AG10803 (cell line): ENCODE measurements around the gene SLC2A13.

Source experiments
- DNase-seq: peaks from one replicate; pipeline ENCODE4 v3.0.0; 2010; ENCODE audit warnings: low read depth
- H3K4me3 ChIP-seq: 2 replicates; pipeline ENCODE4 v1.5.1; 2011; ENCODE audit warnings: mild to moderate bottlenecking, low read length, control low read depth
- TF ChIP-seq, protein P1 (sequence below): conservative IDR thresholded peaks from 2 replicates; pipeline ENCODE4 v1.5.1; 2011; ENCODE audit warnings: mild to moderate bottlenecking, low read length, control low read depth, inconsistent platforms

The SLC2A13 gene

DNA sequence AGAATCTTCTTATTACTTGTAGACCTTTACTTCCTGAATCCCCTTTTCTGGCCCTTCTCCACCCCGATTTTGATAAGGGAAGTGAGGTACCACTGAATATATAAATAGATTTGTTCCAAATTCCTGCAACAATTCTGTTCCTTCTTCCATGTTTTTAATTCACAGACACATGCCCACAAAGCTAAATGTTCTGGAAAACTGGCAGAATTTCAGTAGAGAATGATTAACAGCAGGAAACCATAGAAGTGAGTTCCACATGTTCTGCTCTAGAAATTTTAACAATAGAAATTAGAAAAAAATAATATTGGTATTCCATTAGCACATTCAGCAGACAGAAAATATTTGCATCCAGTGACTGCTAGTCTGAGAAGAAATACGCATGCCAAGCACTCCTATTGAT, 139.6 kb downstream of the SLC2A13 start:
- TF ChIP-seq, protein P1, sequence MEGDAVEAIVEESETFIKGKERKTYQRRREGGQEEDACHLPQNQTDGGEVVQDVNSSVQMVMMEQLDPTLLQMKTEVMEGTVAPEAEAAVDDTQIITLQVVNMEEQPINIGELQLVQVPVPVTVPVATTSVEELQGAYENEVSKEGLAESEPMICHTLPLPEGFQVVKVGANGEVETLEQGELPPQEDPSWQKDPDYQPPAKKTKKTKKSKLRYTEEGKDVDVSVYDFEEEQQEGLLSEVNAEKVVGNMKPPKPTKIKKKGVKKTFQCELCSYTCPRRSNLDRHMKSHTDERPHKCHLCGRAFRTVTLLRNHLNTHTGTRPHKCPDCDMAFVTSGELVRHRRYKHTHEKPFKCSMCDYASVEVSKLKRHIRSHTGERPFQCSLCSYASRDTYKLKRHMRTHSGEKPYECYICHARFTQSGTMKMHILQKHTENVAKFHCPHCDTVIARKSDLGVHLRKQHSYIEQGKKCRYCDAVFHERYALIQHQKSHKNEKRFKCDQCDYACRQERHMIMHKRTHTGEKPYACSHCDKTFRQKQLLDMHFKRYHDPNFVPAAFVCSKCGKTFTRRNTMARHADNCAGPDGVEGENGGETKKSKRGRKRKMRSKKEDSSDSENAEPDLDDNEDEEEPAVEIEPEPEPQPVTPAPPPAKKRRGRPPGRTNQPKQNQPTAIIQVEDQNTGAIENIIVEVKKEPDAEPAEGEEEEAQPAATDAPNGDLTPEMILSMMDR = no peak
- no peak for DNase-seq
- H3K4me3 ChIP-seq = no peak overlapping the region

DNA sequence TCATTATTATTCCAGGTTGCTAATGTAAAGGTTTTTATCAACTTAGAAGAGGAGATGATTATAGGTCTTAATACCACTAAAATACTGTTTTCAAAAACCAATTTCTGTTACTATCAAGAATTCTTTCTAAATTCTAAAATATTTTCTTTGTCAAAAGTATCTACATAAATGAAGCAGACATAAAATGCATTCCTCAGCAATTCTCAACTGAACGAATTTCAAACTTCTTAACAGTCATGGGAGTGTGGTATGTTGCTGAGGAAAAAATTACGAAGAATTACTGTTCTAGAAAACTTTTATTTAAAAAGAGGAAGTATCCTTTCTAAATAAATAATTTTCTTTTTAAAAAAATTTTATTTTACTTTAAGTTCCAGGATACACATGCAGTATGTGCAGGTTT, 146.4 kb downstream of the SLC2A13 start:
- no peak overlapping the region for H3K4me3 ChIP-seq
- TF ChIP-seq, protein P1 = no peak
- DNase-seq = no peak

GRCh38 chr12:39959031-39959430, 146.8 kb downstream of the SLC2A13 start:
- no peak overlapping the region for H3K4me3 ChIP-seq
- peak; percentile 29 for DNase-seq
- TF ChIP-seq, protein P1 = no peak

DNA sequence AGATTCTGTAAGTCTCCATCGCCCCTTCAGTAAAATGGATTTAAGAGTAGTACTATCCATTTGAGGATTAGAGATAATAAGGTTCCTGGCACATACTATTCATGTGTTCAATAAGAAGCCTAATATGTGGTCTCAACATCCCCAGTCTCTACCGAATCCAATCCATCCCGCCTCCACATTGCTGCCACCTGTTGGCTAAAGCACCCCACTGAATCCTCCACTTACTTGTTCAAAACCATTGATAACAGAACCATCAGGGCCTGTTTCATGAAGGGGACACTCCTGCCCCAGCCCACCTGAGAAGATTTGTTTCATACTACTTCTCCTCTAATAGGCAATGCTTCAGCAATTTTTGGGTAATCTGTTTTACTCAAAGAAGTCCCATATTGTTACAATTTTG, 147.5 kb downstream of the SLC2A13 start:
- DNase-seq = no peak
- no peak overlapping the region for H3K4me3 ChIP-seq
- TF ChIP-seq, protein P1 = 0 out of 2 replicates have a peak, but pooled peaks have one; percentile 15

DNA sequence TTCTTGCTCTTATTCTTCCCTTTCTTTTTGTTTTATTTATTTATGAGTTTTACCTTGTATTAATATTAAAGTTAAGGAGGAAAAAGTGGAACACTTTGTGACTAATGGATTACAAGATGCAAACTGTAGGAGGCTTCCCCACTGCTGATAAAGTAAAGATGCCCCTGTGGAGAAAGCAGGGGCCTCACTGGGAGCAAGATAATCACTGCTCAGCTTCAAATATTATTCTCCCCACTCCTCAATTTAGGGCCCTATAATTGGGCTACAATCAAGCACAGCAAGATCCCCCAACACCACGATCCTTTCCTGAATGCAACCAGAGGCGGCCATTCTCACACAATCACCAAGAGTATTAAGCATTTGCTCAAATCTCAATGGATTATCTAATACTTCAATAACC, 149.2 kb downstream of the SLC2A13 start:
- no peak for DNase-seq
- TF ChIP-seq, protein P1 = no peak
- no peak overlapping the region for H3K4me3 ChIP-seq

DNA sequence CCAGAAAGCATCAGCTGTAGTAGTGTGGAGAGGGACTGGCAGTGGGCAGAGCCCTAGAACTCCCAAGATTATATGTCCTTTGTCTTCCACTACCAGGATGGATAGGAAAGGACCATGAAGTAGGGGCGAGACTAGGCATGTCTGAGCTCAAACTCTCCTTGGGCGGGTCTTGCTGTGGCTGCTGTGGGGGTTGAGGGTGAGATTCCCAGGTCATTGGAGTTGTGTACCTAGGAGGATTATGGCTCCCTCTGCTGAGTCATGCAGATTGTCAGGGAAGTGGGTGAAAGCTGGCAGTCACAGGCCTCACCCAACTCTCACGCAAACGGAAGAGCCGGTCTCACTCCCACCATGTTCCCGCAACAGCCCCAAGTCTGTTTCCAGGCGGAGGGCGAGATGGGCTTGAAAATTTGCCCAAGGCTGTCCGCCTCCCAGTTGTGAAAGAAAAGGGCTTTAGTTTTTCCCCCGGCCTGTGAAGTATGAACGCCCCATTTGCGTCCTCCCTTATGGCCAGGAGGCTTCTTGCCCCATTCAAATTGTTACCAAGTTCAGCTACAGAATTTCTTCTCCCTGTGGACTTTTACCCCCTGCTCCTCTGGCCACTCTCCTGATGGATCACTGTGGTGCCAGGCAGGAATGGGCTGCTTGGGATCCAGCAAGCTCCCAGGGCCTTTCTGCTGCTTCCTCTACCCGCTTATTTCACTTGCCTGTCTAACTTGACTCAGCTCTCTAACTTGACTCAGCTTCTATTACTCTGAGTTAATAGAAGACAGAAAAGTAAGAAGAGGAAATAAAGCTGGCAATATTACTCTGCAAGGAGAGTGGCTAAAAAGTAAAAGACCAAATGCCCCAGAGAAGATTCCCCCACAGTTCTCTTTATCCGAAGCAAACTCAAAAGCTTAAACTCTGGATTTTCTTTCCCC, 159.3 kb downstream of the SLC2A13 start:
- TF ChIP-seq, protein P1 = no peak
- no peak for DNase-seq
- H3K4me3 ChIP-seq = no peak overlapping the region

DNA sequence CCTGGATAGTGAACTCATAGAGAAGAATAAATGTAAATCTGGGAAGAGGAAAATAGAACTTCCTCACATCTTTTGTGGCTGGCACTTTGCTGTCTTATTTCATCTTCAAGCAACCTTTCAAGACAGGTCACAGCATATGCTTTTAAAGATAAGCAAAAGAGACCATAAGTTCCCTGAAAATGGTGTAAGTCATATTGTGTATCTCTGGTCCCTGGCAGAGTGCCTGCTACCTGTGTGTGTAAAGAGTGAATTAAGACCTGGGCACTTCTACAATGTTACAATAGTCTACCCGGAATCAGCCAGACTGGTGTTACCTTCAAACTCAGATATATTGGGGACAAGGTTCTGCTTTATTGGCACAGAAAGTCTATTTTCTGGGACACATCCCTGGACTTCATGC, 168.8 kb downstream of the SLC2A13 start:
- TF ChIP-seq, protein P1 = no peak
- H3K4me3 ChIP-seq = no peak overlapping the region
- DNase-seq = no peak
